Right lobe of liver (tissue), 4 donors: Measurements from ENCODE around the gene RIT1.
"Not testable (repeated sequence)": the region's sequence is repeated elsewhere in the genome, so short reads cannot be mapped to it uniquely, and the experiment has no call there.

ENCODE experiments used
- POLR2A ChIP-seq: fragments of 450-650 bp; IDR thresholded peaks from one replicate; pipeline ENCODE4 v1.6.1; 2017; ENCODE audit warnings: antibody characterized with exemption, mild to moderate bottlenecking
- TF ChIP-seq, protein P1 (sequence below), 4 donors: fragments of 200-600 bp in 3 of 4; fragments of 450-650 bp in 1 of 4; IDR thresholded peaks; one replicate each; pipeline versions ENCODE4 v1.5.1 to v1.8.0; 2016 to 2022; ENCODE audit warnings: antibody characterized with exemption in 4 of 4, mild to moderate bottlenecking in 2 of 4
- donor health status: DM: no; HTN: no; CAD: no.
- donor health status: DM: no; HTN: no; CAD: no.
- donor health status: DM: no; HTN: yes; CAD: no.

DNA sequence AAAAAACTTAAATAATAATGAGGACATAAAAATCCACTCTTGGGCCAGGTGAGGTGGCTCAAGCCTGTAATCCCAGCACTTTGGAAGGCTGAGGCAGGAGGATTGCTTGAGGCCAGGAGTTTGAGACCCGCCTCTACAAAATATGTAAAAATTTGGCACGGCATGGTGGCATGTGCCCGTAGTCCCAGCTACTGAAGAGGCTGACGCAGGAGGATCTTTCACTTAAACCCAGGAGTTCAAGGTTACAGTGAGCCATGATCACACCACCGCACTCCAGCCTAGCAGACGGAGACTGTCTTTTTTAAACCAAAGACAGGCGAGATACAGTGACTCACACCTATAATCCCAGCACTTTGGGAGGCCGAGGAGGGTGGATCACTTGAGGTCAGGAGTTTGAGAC, 14.7 kb downstream of the RIT1 start:
- TF ChIP-seq POLR2A, result not testable (repeated sequence)
- TF ChIP-seq, protein P1, sequence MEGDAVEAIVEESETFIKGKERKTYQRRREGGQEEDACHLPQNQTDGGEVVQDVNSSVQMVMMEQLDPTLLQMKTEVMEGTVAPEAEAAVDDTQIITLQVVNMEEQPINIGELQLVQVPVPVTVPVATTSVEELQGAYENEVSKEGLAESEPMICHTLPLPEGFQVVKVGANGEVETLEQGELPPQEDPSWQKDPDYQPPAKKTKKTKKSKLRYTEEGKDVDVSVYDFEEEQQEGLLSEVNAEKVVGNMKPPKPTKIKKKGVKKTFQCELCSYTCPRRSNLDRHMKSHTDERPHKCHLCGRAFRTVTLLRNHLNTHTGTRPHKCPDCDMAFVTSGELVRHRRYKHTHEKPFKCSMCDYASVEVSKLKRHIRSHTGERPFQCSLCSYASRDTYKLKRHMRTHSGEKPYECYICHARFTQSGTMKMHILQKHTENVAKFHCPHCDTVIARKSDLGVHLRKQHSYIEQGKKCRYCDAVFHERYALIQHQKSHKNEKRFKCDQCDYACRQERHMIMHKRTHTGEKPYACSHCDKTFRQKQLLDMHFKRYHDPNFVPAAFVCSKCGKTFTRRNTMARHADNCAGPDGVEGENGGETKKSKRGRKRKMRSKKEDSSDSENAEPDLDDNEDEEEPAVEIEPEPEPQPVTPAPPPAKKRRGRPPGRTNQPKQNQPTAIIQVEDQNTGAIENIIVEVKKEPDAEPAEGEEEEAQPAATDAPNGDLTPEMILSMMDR (IDR thresholded peaks at IDR 0.05), result not testable (repeated sequence)
